ENCODE results near the gene ZNF675. TPM values are rescaled to one million over a fixed set of nuclear protein-coding genes. Genes with fewer than 3 reads are reported as not detected.

Gene ZNF675
- 17.6 TPM for total RNA-seq

DNA sequence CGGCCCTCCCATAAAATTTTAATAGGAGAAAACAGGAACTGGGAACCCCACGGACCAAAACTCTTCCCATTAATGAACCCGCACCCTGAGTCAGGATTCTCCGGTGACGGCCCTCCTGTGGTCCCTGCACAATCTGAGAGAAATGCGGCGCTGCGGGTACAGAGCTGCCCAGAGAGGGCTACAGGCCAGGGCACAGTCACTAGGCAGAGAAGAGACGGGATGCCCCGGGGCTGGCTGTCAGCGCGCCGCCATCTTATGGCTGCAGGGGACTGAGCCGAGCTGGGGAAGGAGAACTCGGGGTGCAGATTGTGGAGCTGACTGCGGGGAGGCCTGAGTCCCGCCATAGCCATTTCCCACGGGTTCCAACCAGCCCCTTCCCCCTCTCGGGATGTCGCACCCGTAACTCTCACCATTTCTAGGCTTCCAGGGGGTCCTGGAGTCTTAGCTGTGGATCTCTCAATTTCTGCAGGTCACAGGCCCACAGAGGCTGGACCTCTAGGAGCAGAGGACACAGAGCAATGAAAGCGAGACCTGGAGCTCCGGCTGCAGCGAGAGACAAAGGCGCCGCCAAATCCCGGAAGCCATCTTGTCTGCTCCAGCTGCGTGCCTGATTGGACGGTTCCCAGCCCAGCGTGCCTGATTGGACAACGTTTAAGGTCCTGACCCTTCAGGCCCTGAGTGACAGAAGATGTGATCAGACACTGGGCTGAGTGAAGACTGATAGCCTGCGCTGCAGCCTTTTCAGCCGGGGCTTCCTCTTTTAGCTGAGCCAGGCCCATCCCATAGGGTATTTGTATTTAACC, at the start of gene ZNF675:
Gene ZNF675 (minus strand): TSS at position 592 of the 803 bp plus-strand sequence. CDS start 179 bp downstream, at position 413.

Other genes with a start within 250 kb of the ZNF675 start
- 3.3 TPM for gene ZNF681, start 71.7 kb upstream of the ZNF675 start, total RNA-seq
- gene ZNF726, start 227.7 kb upstream of the ZNF675 start, total RNA-seq, result 12.1 TPM